Right kidney (tissue), 1 donor: ENCODE measurements around the gene BOD1.
"Not testable (repeated sequence)": the region's sequence is repeated elsewhere in the genome, so short reads cannot be mapped to it uniquely, and the experiment has no call there.

Experiments used
- DNase-seq: peaks from one replicate; pipeline ENCODE4 v3.0.0-alpha.2; 2016

Gene BOD1

GRCh38 chr5:173620784-173621183 is 4.3 kb upstream of the BOD1 start:
- DNase-seq, result no peak

GRCh38 chr5:173618927-173619519 is 2.6 kb upstream of the BOD1 start:
- DNase-seq, result peak; percentile 44

GRCh38 chr5:173615884-173616576 is 420 bp downstream of the BOD1 start:
- DNase-seq, result peak; percentile 79

- no peak for DNase-seq
These were observed 1.9 kb downstream of the BOD1 start for GRCh38 chr5:173614591-173614990.

- no peak for DNase-seq
These were observed 2.9 kb downstream of the BOD1 start for GRCh38 chr5:173613433-173614159.

- DNase-seq, result no peak
These were observed 3.5 kb downstream of the BOD1 start for GRCh38 chr5:173612948-173613347.

GRCh38 chr5:173611706-173612105 is 4.7 kb downstream of the BOD1 start:
- no peak for DNase-seq

GRCh38 chr5:173604141-173604540 is 12.3 kb downstream of the BOD1 start:
- DNase-seq, result no peak

GRCh38 chr5:173602423-173602822 is 14.0 kb downstream of the BOD1 start:
- no peak for DNase-seq

GRCh38 chr5:173598686-173599085 is 17.8 kb downstream of the BOD1 start:
- DNase-seq, result no peak

- no peak for DNase-seq
These were observed 19.1 kb downstream of the BOD1 start for GRCh38 chr5:173597304-173597703.

GRCh38 chr5:173595841-173596240 is 20.6 kb downstream of the BOD1 start:
- no peak for DNase-seq

- no peak for DNase-seq
These were observed 22.4 kb downstream of the BOD1 start for GRCh38 chr5:173594061-173594460.

GRCh38 chr5:173592050-173592669 is 24.3 kb downstream of the BOD1 start:
- DNase-seq, result no peak

GRCh38 chr5:173591056-173591514 is 25.4 kb downstream of the BOD1 start:
- DNase-seq, result no peak

- DNase-seq, result no peak
These were observed 25.9 kb downstream of the BOD1 start for GRCh38 chr5:173590436-173591055.

- not testable (repeated sequence) for DNase-seq
These were observed 30.3 kb downstream of the BOD1 start for GRCh38 chr5:173586133-173586532.

- DNase-seq, result no peak
These were observed 33.1 kb downstream of the BOD1 start for GRCh38 chr5:173583346-173583745.

- no peak for DNase-seq
These were observed 34.0 kb downstream of the BOD1 start for GRCh38 chr5:173582216-173583111.

- no peak for DNase-seq
These were observed 34.8 kb downstream of the BOD1 start for GRCh38 chr5:173581408-173582215.
